MM.1S (cell line): ENCODE data around the gene RHEB.

ENCODE experiments used
- DNase-seq: peaks from one replicate; pipeline ENCODE4 v3.0.0-alpha.2; 2015
- H2AFZ ChIP-seq: fragments of 300-600 bp; sonication (generic); 2 replicates; pipeline ENCODE4 v1.6.0; 2016; ENCODE audit warnings: antibody characterized with exemption, low read length
- H3F3A ChIP-seq: fragments of 300-600 bp; sonication (generic); 2 replicates; pipeline ENCODE4 v1.6.1; 2016; ENCODE audit warnings: mild to moderate bottlenecking, antibody characterized with exemption, low read length, moderate library complexity, mixed read lengths; ENCODE audit not compliant: insufficient read depth
- H3K27ac ChIP-seq: fragments of 300-600 bp; sonication (generic); 2 replicates; pipeline ENCODE4 v1.5.1; 2016; ENCODE audit warnings: mild to moderate bottlenecking, low read length
- H3K27me3 ChIP-seq: fragments of 300-600 bp; sonication (generic); replicated peaks from 2 replicates; pipeline ENCODE4 v1.6.0; 2016; ENCODE audit warnings: low read length; ENCODE audit not compliant: insufficient read depth
- H3K36me3 ChIP-seq: fragments of 300-600 bp; sonication (generic); replicated peaks from 2 replicates; pipeline ENCODE4 v1.6.1; 2016; ENCODE audit warnings: mild to moderate bottlenecking, low read length, mixed read lengths; ENCODE audit not compliant: insufficient read depth
- H3K4me1 ChIP-seq: fragments of 300-600 bp; sonication (generic); 2 replicates; pipeline ENCODE4 v1.6.1; 2016; ENCODE audit warnings: low read length, mixed read lengths
- H3K4me2 ChIP-seq: fragments of 300-600 bp; sonication (generic); 2 replicates; pipeline ENCODE4 v1.6.0; 2016; ENCODE audit warnings: low read depth, low read length
- H3K4me3 ChIP-seq: fragments of 300-600 bp; sonication (generic); 2 replicates; pipeline ENCODE4 v1.5.1; 2016; ENCODE audit warnings: low read length, mixed read lengths
- H3K79me2 ChIP-seq: fragments of 300-600 bp; sonication (generic); 2 replicates; pipeline ENCODE4 v1.6.1; 2016; ENCODE audit warnings: mixed run types, low read length, mixed read lengths
- H3K9ac ChIP-seq: fragments of 300-600 bp; sonication (generic); 2 replicates; pipeline ENCODE4 v1.6.1; 2016; ENCODE audit warnings: low read length, mixed read lengths
- H3K9me2 ChIP-seq: fragments of 300-600 bp; sonication (generic); replicated peaks from 2 replicates; pipeline ENCODE4 v1.6.1; 2016; ENCODE audit warnings: mild to moderate bottlenecking, low read length, mixed read lengths; ENCODE audit not compliant: insufficient read depth
- H3K9me3 ChIP-seq: fragments of 300-600 bp; sonication (generic); replicated peaks from 2 replicates; pipeline ENCODE4 v1.6.1; 2016; ENCODE audit warnings: mild to moderate bottlenecking, low read length, mixed read lengths; ENCODE audit not compliant: insufficient read depth
- H4K20me1 ChIP-seq: fragments of 300-600 bp; sonication (generic); 2 replicates; pipeline ENCODE4 v1.6.1; 2016; ENCODE audit warnings: mild to moderate bottlenecking, low read length, moderate library complexity, mixed read lengths; ENCODE audit not compliant: insufficient read depth
- EZH2 ChIP-seq: fragments of 300-600 bp; sonication (generic); optimal IDR thresholded peaks from 2 replicates; pipeline ENCODE3; 2017; ENCODE audit warnings: low read depth, mild to moderate bottlenecking, antibody characterized with exemption, low read length, mixed read lengths
- EZH2phosphoT487 ChIP-seq: fragments of 300-600 bp; sonication (generic); IDR thresholded peaks from 2 replicates; pipeline ENCODE4 v1.6.1; 2018; ENCODE audit warnings: antibody characterized with exemption, low read length
- TF ChIP-seq, protein P1 (sequence below): fragments of 300-600 bp; sonication (generic); IDR thresholded peaks from 2 replicates; pipeline ENCODE4 v1.5.1; 2016; ENCODE audit warnings: antibody characterized with exemption, low read length, mixed read lengths

RHEB gene

GRCh38 chr7:151550656-151551286 lies 31.1 kb upstream of the RHEB start:
- no peak for DNase-seq

DNA sequence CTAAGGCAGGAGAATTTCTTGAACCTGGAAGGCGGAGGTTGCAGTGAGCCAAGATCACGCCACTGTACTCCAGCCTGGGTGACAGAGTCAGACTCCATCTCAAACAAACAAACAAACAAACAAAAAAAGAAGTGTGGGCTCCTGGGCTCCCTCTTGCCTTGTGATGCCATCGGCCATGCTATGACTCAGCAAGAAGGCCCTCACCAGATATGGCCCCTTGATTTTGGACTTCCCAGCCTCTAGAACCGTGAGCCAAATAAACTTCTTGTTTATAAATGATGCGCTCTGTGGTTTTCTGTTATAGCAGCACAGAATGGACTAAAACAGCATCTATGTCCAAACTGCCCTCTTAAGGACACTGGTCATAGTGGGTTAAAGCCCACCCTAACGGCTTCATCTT lies 29.9 kb upstream of the RHEB start:
- H3K4me1 ChIP-seq = no peaks in the 10 kb centered on the region
- no peaks in the 10 kb centered on the region for H3K9me3 ChIP-seq
- no peak overlapping the region for H2AFZ ChIP-seq
- no peaks in the 10 kb centered on the region for H4K20me1 ChIP-seq
- no peaks in the 10 kb centered on the region for H3F3A ChIP-seq
- no peaks in the 10 kb centered on the region for H3K27me3 ChIP-seq
- no peaks in the 10 kb centered on the region for H3K9me2 ChIP-seq
- H3K79me2 ChIP-seq = no peaks in the 10 kb centered on the region
- no peak overlapping the region for H3K4me3 ChIP-seq
- TF ChIP-seq, protein P1, sequence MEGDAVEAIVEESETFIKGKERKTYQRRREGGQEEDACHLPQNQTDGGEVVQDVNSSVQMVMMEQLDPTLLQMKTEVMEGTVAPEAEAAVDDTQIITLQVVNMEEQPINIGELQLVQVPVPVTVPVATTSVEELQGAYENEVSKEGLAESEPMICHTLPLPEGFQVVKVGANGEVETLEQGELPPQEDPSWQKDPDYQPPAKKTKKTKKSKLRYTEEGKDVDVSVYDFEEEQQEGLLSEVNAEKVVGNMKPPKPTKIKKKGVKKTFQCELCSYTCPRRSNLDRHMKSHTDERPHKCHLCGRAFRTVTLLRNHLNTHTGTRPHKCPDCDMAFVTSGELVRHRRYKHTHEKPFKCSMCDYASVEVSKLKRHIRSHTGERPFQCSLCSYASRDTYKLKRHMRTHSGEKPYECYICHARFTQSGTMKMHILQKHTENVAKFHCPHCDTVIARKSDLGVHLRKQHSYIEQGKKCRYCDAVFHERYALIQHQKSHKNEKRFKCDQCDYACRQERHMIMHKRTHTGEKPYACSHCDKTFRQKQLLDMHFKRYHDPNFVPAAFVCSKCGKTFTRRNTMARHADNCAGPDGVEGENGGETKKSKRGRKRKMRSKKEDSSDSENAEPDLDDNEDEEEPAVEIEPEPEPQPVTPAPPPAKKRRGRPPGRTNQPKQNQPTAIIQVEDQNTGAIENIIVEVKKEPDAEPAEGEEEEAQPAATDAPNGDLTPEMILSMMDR = no peak
- no peak for TF ChIP-seq EZH2phosphoT487
- no peak for TF ChIP-seq EZH2
- H3K27ac ChIP-seq = no peak overlapping the region
- no peaks in the 10 kb centered on the region for H3K36me3 ChIP-seq
- H3K4me2 ChIP-seq = no peak overlapping the region
- no peak for DNase-seq
- no peak overlapping the region for H3K9ac ChIP-seq

More at GRCh38 chr7:151550656-151551286, 31.1 kb upstream of the RHEB start:
- Histone ChIP-seq H3K27ac (no peak overlapping the region), H3K4me1 (no peaks in the 10 kb centered on the region), H2AFZ (no peak overlapping the region), H4K20me1 (no peaks in the 10 kb centered on the region), H3K4me2 (no peak overlapping the region), H3K9ac (no peak overlapping the region), H3F3A (no peaks in the 10 kb centered on the region), H3K27me3 (no peaks in the 10 kb centered on the region), H3K36me3 (no peaks in the 10 kb centered on the region), H3K9me2 (no peaks in the 10 kb centered on the region), H3K79me2 (no peaks in the 10 kb centered on the region), H3K9me3 (no peaks in the 10 kb centered on the region), H3K4me3 (no peak overlapping the region)
- TF ChIP-seq EZH2phosphoT487 = no peak
- TF ChIP-seq, protein P1 = no peak

- no peak for DNase-seq
- Histone ChIP-seq H3K36me3 (no peaks in the 10 kb centered on the region), H3K4me2 (no peak overlapping the region), H3K4me1 (no peaks in the 10 kb centered on the region), H3K9me3 (no peaks in the 10 kb centered on the region), H3K4me3 (no peak overlapping the region), H2AFZ (no peak overlapping the region), H3F3A (no peaks in the 10 kb centered on the region), H3K27ac (no peak overlapping the region), H4K20me1 (no peaks in the 10 kb centered on the region), H3K79me2 (no peaks in the 10 kb centered on the region), H3K9me2 (no peaks in the 10 kb centered on the region), H3K27me3 (no peaks in the 10 kb centered on the region), H3K9ac (no peak overlapping the region)
- TF ChIP-seq EZH2phosphoT487 = no peak
- TF ChIP-seq, protein P1 = no peak
- TF ChIP-seq EZH2 = no peak
These were observed 29.4 kb upstream of the RHEB start for GRCh38 chr7:151549083-151549482.
